GM12878 (cell line): ENCODE measurements around the gene CD52. TPM values are rescaled to one million over a fixed set of nuclear protein-coding genes. Genes with fewer than 3 reads are reported as not detected.

Experiments
- ATAC-seq: fragments of 200-7000 bp; cut with Tn5 transposase; 3 replicates; pipeline ENCODE4 v1.9.1; 2020; ENCODE audit warnings: mild to moderate bottlenecking, moderate library complexity
- BruUV-seq: library from RNA; stranded (reverse); fragments of 400-500 nt; replicated peaks from 2 replicates; lab custom pipeline; 2021; lab: Mats Ljungman, UMichigan
- CTCF ChIA-PET: fragments of 300-600 bp; sonication (Branson Sonifier 250); formaldehyde crosslinking; extraction: SDS; loops from one replicate; lab custom pipeline; 2021; ENCODE audit warnings: inconsistent platforms; lab: Yijun Ruan, JAX
- POLR2A ChIA-PET: fragments of 350-600 bp; formaldehyde crosslinking; extraction: SDS; loops from one replicate; lab custom pipeline; 2021; ENCODE audit warnings: inconsistent platforms; lab: Charles Lee
- RAD21 ChIA-PET: fragments of 300-600 bp; sonication (Branson Sonifier 250); formaldehyde crosslinking; loops from one replicate; lab custom pipeline; 2023; ENCODE audit warnings: antibody characterized with exemption; ENCODE audit not compliant: unreplicated experiment; lab: Charles Lee
- SMC1A ChIA-PET: fragments of 300-600 bp; sonication (Branson Sonifier 250); formaldehyde crosslinking; loops from one replicate; lab custom pipeline; 2023; ENCODE audit not compliant: unreplicated experiment, uncharacterized antibody; lab: Charles Lee
- DNase-seq: peaks from one replicate; pipeline ENCODE4 v3.0.0-alpha.2; 2011; ENCODE audit warnings: low read depth, low spot score
- FAIRE-seq: peaks from 3 replicates; lab custom pipeline; 2011; peaks lifted over from hg19 to GRCh38; lab: Jason Lieb, UNC
- H2AFZ ChIP-seq: 2 replicates; pipeline ENCODE4 v1.6.0; 2011; ENCODE audit warnings: low read depth, low read length, control low read depth; ENCODE audit not compliant: control insufficient read depth
- H3K27ac ChIP-seq: 2 replicates; pipeline ENCODE4 v1.5.1; 2011; ENCODE audit warnings: control low read depth; ENCODE audit not compliant: control insufficient read depth, insufficient read depth
- H3K27me3 ChIP-seq, 2 experiments: replicated peaks in 1 of 2; 2 replicates each; pipeline versions ENCODE4 v1.6.0 to v1.6.1; 2011; ENCODE audit warnings: low read length in 1 of 2; ENCODE audit not compliant: control insufficient read depth in 2 of 2, insufficient read depth in 2 of 2
- H3K36me3 ChIP-seq, 2 experiments: 2 replicates each; pipeline ENCODE4 v1.5.1; 2011; ENCODE audit warnings: low read length in 1 of 2; ENCODE audit not compliant: control insufficient read depth in 2 of 2, insufficient read depth in 2 of 2
- H3K4me1 ChIP-seq: 2 replicates; pipeline ENCODE4 v1.6.1; 2011; ENCODE audit warnings: mild to moderate bottlenecking, low read length, moderate library complexity, mixed read lengths; ENCODE audit not compliant: control insufficient read depth, insufficient read depth
- H3K4me2 ChIP-seq: 2 replicates; pipeline ENCODE4 v1.6.0; 2011; ENCODE audit warnings: control low read depth; ENCODE audit not compliant: control insufficient read depth, insufficient read depth
- H3K4me3 ChIP-seq: fragments of 200-600 bp; sonication (generic); 2 replicates; pipeline ENCODE4 v1.5.1; 2016
- H3K79me2 ChIP-seq: 2 replicates; pipeline ENCODE4 v1.6.0; 2011; ENCODE audit warnings: low read length; ENCODE audit not compliant: control insufficient read depth, insufficient read depth
- H3K9ac ChIP-seq: 2 replicates; pipeline ENCODE4 v1.8.0; 2011; ENCODE audit warnings: low read length, control low read depth, mixed read lengths; ENCODE audit not compliant: control insufficient read depth, insufficient read depth
- H3K9me3 ChIP-seq: replicated peaks from 3 replicates; pipeline ENCODE4 v1.5.1; 2011; ENCODE audit warnings: mild to moderate bottlenecking, low read length; ENCODE audit not compliant: control insufficient read depth, insufficient read depth
- H4K20me1 ChIP-seq: 2 replicates; pipeline ENCODE4 v1.6.0; 2011; ENCODE audit not compliant: control insufficient read depth, insufficient read depth
- EGR1 ChIP-seq, 2 experiments: IDR thresholded peaks; 1 replicate in 1 of 2; 2 replicates in 1 of 2; pipeline ENCODE4 v1.6.1; 2011 to 2012; ENCODE audit warnings: low read depth in 2 of 2, low read length in 2 of 2, borderline replicate concordance in 1 of 2, mild to moderate bottlenecking in 1 of 2, moderate library complexity in 1 of 2
- FOS ChIP-seq: IDR thresholded peaks from 3 replicates; pipeline ENCODE4 v1.6.1; 2011; ENCODE audit warnings: borderline replicate concordance; ENCODE audit not compliant: insufficient read length; ENCODE audit errors: extremely low read depth
- HSF1 ChIP-seq: fragments of 150-350 bp; IDR thresholded peaks from 2 replicates; pipeline ENCODE4 v1.6.1; 2014; ENCODE audit warnings: mild to moderate bottlenecking, low read depth, low read length
- NRF1 ChIP-seq: conservative IDR thresholded peaks from 2 replicates; pipeline ENCODE4 v1.6.1; 2011; ENCODE audit warnings: mild to moderate bottlenecking, low read depth, low read length, improper control_type of control experiment
- PKNOX1 ChIP-seq: fragments of 450-650 bp; IDR thresholded peaks from 2 replicates; pipeline ENCODE4 v1.6.1; 2016; ENCODE audit warnings: mild to moderate bottlenecking
- RAD21 ChIP-seq: IDR thresholded peaks from 2 replicates; pipeline ENCODE4 v1.6.1; 2011; ENCODE audit warnings: mild to moderate bottlenecking, low read depth, low read length, moderate library complexity; ENCODE audit not compliant: insufficient read depth
- RAD51 ChIP-seq: fragments of 450-650 bp; IDR thresholded peaks from 2 replicates; pipeline ENCODE4 v1.6.1; 2016; ENCODE audit warnings: moderate library complexity, mild to moderate bottlenecking, inconsistent platforms
- WGBS: methylation state at CpG from one replicate; pipeline ENCODE4 v1.1.6; 2016; ENCODE audit warnings: low lambda C conversion rate; ENCODE audit not compliant: insufficient replicate concordance, insufficient coverage; ENCODE audit errors: missing lambda C conversion rate; 5-methylcytosine and 5-hydroxymethylcytosine counted together
- in situ Hi-C: fragments of 300-500 bp; cut with MboI; formaldehyde crosslinking; loops from 9 replicates; pipeline ENCODE4 v1.14.3; 2018; ENCODE audit warnings: mixed read lengths
- intact Hi-C: fragments of 100-400 bp; cut with micrococcal nuclease; formaldehyde crosslinking; loops from one replicate; pipeline ENCODE4 v1.14.2; 2022; ENCODE audit not compliant: unreplicated experiment
- polyA plus RNA-seq, 11 experiments: library from polyadenylated mRNA; depleted of rRNA in 4 of 11; unstranded in 6 of 11; stranded (reverse) in 5 of 11; fragments of >200 nt; fragmentation: Nextera tagmentation in 4 of 11; fragmentation: Illumina TruSeq in 1 of 11; extraction: Ambion mirVana in 4 of 11; extraction: Trizol in 1 of 11; gene quantifications; 1 replicate in 1 of 11; 2 replicates in 10 of 11; pipeline versions ENCODE4 v1.2.1 to v1.2.3, GENCODE V29; 2011 to 2016; ENCODE audit warnings: inconsistent platforms in 2 of 11, missing spikeins in 2 of 11, low read depth in 1 of 11
- total RNA-seq, 4 experiments: library from RNA; depleted of rRNA in 3 of 4; stranded (reverse); fragments of >200 nt in 3 of 4; fragmentation: Illumina TruSeq in 1 of 4; extraction: Trizol in 1 of 4; gene quantifications; 2 replicates each; pipeline versions ENCODE4 v1.2.1 to v1.2.3, GENCODE V29; 2013 to 2021

CD52 gene
- total and polyA plus RNA-seq, 10 of the 15 experiments (the other 5 are each of a cell fraction or from before 2014, with no cell fraction given): 237 to 2,736 (median 532) TPM

GRCh38 chr1:26361605-26362122, 43.9 kb downstream of the CD52 start (continued):
- TF ChIP-seq NRF1 (no peak), PKNOX1 (no peak), FOS (no peak), EGR1 (IDR thresholded peaks at IDR 0.05; ENCODE audit: borderline replicate concordance in 1 of 2, low read depth in 2 of 2, low read length in 2 of 2) (no peak), HSF1 (no peak), RAD21 (no peak)

GRCh38 chr1:26362331-26362730, 44.6 kb downstream of the CD52 start:
- POLR2A ChIA-PET: no interaction called here
- SMC1A ChIA-PET: interaction anchor here (2.1 to 3.0 kb wide), 2 partner anchors 16 to 77 kb away, joined by 13 to 17 read pairs; no protein-coding TSS in a partner anchor
- Histone ChIP-seq H2AFZ (no peak overlapping the region), H3K79me2 (no peaks in the 10 kb centered on the region), H3K4me2 (no peak overlapping the region), H3K27me3 (peaks cover 4 to 5% of the 10 kb centered on the region in 2 experiments; a peak in 3 of 4 replicates), H3K27ac (no peak overlapping the region), H3K36me3 (no peaks in the 10 kb centered on the region), H3K4me3 (no peak overlapping the region), H3K9ac (no peak overlapping the region), H4K20me1 (no peaks in the 10 kb centered on the region), H3K9me3 (no peaks in the 10 kb centered on the region), H3K4me1 (no peaks in the 10 kb centered on the region; the same call in 1 of the 2 replicates)
- 33% methylated on average over 3 of the region's 3 CpGs for WGBS
- ATAC-seq (no peak), DNase-seq (no peak), FAIRE-seq (no peak)
- in situ Hi-C loops: no loop called here
- RAD21 ChIA-PET: interaction anchor here (1.3 to 4.1 kb wide), 3 partner anchors 44 to 77 kb away, joined by 3 to 29 read pairs (median 9); partner anchors contain the start of gene CD52
- no TSS peak for BruUV-seq
- TF ChIP-seq RAD51: no peak
- intact Hi-C loops: loop anchor here (2.0 to 10.0 kb wide), 2 partner anchors 52 to 78 kb away; partner anchors contain the start of gene LIN28A
- CTCF ChIA-PET: interaction anchor here (0.6 to 5.6 kb wide), 13 partner anchors 11 to 236 kb away, joined by 3 to 89 read pairs (median 3); partner anchors contain the start of gene ZNF683
